Activated T-cell treated with anti-CD3 and anti-CD28 coated beads for 24 hours (primary cell): ENCODE data around the gene STAB2.

Experiments used
- DNase-seq: peaks from one replicate; pipeline ENCODE4 v3.0.0-alpha.2; 2020; ENCODE audit warnings: low read depth

The STAB2 gene, protein sequence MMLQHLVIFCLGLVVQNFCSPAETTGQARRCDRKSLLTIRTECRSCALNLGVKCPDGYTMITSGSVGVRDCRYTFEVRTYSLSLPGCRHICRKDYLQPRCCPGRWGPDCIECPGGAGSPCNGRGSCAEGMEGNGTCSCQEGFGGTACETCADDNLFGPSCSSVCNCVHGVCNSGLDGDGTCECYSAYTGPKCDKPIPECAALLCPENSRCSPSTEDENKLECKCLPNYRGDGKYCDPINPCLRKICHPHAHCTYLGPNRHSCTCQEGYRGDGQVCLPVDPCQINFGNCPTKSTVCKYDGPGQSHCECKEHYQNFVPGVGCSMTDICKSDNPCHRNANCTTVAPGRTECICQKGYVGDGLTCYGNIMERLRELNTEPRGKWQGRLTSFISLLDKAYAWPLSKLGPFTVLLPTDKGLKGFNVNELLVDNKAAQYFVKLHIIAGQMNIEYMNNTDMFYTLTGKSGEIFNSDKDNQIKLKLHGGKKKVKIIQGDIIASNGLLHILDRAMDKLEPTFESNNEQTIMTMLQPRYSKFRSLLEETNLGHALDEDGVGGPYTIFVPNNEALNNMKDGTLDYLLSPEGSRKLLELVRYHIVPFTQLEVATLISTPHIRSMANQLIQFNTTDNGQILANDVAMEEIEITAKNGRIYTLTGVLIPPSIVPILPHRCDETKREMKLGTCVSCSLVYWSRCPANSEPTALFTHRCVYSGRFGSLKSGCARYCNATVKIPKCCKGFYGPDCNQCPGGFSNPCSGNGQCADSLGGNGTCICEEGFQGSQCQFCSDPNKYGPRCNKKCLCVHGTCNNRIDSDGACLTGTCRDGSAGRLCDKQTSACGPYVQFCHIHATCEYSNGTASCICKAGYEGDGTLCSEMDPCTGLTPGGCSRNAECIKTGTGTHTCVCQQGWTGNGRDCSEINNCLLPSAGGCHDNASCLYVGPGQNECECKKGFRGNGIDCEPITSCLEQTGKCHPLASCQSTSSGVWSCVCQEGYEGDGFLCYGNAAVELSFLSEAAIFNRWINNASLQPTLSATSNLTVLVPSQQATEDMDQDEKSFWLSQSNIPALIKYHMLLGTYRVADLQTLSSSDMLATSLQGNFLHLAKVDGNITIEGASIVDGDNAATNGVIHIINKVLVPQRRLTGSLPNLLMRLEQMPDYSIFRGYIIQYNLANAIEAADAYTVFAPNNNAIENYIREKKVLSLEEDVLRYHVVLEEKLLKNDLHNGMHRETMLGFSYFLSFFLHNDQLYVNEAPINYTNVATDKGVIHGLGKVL (N-terminal part only)

DNA sequence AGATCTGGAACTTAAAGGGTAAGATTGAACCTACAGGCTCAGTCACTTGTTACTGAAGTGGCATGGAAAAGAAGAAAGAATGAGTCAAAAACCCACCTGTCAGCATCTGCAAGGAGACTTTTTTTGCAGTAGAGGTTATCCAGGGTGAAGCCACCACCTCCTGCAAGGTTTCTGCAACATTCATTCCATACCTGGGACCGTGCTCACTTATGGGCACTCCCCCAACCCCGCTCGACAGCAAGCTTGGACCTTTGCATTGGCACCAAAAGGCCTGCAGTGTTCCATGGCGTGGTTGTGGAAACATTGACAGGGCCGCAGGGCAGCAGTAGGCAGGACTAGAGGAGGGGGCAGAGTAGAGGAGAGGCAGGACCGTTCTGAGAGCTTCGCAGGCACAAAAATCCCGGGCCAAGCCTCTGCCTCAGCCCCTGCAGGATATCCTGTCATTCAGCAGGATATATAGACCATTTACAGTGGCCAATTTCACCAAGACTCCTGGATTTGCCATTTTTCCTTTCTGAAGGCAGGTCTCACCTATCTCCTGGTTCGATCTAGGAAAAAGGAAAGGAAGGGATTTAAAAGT, at the start of gene STAB2:
TSS of gene STAB2 (plus strand) at position 483 of the 580 bp plus-strand sequence. CDS start 204 bp downstream, outside the sequence.
- no peak for DNase-seq

DNA sequence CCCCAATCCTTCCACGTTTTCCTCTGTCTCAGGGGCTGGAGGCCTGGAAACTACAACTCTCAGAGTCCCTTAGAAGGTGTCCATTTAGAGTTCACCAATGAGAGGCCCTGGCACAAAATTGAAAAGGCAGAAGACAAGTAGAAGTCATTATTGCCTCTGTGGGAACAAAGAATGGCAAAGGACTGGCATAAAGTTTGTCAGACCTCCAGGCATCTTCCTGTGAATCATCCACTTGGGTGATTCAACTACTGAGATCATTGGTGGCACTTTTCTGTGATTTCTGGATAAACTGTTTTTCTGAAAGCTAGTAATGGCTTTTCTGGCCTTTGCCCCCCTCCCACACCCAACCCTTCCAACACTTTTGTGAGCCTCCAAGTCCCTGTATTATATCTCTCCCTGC, 48.7 kb upstream of the STAB2 start:
- no peak for DNase-seq

DNA sequence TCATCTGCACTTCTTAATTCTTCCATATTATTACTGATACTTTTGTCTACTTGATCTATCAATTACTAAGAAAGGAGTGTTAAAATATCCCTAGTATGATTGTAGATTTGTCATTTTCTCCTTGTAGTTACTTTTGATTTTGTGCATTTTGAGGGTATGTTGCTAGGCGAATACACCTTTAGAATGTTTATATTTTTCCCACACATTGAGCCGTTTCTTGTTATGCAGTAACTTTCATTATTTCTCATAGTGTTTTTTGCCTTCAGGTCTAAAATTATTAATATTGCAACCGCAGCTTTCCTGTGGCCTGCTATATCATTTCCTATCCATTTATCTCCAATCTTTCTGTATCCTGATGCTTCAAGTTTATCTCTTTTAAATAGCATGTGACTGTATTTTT, 46.8 kb upstream of the STAB2 start:
- no peak for DNase-seq

DNA sequence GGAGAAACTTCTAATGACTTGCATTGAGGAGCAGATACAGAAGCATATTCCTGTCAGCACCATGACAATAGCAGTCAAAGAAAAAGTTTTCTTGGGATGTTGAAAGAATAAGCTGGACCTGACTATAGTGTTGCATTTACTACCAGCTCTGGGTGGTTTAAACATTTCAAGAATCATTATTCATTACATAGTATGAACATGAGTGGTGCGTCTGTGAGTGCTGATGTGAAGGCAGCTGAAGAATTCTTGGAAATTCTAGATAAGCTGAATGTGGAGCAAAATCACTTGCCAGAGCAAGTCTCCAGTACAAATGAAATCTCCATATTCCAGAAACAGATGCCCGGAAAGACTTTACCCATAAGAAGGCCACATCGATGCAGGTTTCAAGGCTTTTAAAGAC, 45.0 kb upstream of the STAB2 start:
- DNase-seq = no peak

DNA sequence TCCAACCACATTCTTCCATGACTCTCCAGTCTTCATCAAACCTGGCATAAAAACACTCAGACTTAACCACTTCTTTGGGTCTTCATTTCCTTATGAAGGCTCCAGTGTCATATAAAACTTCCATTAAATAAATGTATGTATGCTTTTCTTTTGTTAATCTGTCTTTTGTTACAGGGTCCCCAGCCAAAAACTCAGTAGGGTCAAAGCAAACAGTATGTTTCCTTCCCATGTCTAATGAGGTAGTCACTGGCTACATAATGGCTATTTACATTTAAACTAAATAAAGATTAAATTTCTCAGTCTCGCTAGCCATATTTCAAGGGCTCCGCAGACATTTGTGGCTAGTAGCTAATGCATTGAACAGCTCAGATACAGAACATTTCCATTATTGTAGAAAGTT, 40.1 kb upstream of the STAB2 start:
- no peak for DNase-seq

DNA sequence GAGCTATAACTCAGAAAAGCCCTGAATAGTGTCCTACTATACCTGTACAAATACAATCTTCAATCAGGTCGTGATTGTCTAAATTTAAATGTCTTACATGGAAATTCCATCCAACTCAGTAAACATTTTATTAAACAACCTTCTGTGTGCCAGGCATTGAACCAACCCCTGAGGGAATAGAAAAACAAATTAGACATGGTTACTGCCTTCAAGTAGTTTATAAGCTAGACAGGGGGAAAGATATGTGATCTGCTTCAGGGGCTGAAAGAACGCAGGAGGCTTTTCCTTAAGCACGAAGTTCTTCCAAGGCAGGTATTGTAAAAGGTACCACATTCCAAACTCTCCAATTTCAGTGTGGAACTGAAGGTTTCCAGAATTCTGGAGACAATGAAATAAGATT, 39.7 kb upstream of the STAB2 start:
- no peak for DNase-seq

DNA sequence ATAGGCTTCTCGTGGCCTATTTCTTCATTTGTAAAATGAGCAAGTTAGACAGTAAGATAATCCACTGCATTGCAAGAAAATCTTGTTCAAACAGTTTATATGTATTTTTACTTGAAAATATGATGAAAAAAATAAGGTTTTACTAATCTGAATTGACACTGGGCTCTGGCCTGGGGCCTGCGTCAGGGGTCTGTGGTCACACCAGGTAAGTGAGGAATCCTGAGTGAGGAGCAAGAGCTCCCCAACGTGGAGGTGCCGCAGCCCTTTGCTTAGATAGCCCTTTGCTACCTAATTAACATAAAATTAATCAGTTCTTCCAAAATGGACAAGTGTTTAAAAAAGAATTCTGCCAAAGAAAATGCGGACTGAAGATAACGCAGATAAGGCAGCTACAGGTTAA, 39.1 kb upstream of the STAB2 start:
- no peak for DNase-seq

DNA sequence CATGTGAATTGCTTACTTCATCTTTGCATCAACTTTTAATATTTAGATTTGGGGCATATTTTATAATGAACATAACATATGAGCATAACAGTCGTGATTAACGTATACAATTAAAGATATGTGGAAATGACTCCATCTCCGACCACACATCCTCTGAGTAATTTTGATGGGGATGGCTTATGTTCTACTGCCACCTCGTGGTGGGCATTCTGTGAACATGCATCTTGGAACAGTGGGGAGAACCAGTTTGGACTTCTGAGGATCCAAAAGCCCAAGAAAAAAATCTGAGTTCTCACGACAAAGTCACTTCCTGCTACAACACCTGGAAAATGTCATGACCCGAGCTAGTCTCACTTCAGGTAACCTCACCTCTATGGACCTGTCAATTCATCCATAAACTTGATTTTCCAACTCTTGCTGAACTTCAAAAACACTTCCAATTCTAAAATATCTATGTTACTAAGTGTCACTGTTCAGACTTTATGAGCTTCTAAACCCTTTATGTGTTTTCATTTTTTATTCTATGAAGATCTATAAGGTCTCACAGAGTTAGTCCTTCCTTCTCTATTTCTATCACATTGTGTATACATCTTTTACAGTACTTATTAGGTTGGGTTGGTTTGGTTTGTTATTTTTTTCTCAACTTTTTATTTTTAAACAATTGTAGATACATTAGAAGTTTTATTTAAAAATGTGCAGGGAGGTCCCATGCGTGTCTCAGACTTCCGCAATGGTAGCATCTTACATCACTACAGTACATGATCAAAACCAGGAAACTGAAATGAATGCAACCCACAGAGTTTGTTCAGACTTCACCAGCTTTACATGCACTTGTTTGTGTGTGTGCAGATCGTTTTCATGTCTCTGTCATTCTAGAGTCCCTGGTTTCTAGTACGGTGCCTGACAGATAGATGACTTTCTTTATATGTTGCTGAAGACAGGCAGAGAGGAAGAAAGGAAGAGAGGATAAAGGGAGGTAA, 38.2 kb upstream of the STAB2 start:
- peak; percentile 70 for DNase-seq

DNA sequence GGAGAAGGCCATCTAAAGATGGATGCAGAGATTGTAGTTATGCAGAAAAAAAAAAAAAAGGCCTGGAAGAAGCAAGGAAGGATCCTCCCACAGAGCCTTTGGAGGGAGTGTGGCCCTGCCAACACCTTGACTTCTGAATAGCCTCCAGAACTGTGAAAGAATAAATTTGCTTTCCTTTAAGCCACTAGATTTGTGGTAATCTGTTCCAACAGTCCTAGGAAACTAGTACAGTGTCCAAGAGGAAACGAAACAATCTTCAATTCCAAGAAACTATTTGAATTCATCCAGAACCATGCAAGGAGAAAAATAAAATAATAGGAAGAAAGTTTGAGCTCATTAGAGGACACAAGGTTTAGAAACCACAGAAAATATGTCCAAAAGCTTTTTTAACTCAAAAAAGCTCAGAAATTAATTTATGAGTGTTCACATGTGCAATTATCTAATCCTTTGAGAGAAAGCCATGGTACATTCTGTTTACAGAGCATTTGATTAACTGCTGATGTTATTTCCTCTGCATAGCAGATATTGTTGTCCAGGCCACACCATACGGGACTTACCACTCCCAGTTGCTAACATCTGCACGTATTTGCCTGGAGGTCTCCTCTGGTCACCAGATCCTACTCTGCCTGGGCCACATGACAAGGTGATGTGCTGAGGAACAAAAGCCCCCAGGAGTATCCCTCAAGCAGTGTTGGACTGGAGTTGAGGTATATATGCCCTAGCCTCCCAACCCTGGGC, 30.0 kb upstream of the STAB2 start:
- no peak for DNase-seq

DNA sequence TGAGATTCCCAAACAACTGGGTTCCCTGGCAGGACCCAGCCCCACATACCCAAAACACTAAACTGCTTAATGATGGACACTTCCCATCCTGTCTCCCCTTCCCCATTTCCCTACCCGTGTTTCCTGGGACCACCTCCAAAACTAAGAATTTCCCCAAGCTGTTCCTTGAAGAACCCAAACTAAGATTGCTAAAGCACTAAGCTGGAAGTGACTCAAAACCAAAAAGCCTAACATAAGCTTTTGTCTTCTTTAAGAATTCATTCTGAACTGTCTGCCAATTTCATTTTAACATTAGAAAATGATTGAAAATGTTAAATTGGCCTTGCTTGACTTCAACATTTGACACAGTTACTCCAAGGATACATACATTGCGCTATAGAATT, 29.5 kb upstream of the STAB2 start:
- no peak for DNase-seq

DNA sequence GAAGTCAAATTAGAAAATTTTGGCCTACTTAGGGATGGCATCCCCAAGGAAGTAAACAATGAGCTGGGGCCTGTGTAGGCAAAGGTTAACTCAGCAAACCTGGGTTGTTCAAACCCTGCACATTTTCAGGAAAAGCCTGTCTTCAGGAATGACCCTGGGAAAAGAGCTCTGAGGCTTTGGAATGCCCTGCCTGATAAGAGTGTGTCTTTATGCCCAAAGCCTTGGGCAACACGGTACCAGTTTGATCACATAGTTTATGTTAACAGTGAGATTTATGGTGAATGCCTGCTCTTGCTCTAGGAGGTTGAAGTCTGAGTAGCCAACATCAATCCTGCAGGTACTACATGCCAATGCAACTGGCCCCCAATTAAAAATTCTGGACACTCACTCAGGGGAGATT, 28.2 kb upstream of the STAB2 start:
- no peak for DNase-seq

DNA sequence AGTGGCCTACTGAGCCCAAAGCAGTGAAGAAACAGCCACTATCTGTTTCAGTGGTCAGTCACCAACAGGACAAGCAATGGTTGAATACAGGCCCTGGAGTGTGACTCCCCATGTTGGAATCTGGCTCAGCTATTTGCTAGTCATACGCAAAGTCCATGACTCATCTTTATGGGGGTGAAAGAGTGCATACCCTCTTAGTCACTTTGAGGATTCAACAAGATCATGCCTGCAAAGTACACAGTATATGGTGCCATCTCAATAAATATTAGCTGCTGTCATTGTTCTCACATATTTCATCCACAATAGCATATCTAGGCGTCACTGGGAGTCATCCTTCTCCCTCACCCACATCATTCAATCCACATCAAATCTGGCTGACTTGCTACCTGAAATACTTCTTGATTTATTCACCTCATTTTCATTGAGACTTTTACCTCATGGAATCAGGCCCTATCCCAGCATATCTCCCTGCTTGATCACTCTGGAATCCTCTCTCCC, 26.4 kb upstream of the STAB2 start:
- DNase-seq = no peak

DNA sequence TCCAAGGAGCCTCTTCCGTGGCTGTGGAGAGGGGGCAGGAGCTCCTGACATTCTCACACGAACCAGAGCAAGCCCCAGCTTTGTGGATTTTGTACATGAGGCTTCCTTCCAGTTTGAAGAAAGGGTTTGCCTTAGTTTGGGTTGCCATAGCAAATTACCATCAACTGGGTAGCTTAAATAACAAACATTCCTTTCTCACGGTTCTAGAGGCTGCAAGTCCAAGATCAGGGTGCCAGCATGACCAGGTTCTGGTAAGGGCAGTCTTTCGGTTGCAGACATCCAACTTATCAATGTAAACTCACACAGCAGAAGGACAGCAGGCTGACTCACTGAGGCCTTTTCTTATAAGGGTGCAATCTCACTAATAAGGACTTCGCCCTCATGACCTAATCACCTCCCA, 25.9 kb upstream of the STAB2 start:
- no peak for DNase-seq

DNA sequence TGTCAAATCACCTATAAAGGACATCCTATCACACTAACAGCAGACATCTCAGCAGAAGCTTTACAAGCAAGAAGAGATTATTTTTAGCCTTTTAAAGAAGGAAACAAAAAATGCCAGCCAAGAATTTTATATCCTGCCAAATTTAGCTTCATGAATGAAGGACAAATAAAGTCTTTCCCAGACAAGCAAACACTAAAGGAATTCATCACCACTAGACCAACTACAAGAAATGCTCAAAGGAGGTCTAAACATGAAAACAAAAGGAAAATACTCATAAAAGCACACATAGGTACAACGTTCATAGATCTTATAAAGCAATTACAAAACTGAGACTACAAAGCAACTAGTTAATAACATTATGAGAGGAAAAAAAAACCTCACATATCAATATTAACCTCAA, 20.7 kb upstream of the STAB2 start:
- DNase-seq = no peak

DNA sequence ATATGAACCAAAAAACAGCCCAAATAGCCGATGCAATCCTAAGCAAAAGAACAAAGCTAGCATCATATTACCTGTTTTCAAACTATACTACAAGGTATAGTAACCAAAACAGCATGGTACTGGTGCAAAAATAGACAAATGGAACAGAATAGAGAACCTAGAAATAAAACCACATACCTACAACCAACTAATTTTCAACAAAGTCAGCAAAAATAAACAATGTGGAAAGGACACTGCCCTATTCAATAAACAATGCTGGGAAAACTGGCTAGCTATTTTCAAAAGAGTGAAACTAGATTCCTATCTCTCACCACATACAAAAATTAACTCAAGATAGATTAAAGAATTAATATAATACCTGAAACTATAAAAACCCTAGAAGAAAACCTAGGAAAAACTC, 17.8 kb upstream of the STAB2 start:
- DNase-seq = no peak

DNA sequence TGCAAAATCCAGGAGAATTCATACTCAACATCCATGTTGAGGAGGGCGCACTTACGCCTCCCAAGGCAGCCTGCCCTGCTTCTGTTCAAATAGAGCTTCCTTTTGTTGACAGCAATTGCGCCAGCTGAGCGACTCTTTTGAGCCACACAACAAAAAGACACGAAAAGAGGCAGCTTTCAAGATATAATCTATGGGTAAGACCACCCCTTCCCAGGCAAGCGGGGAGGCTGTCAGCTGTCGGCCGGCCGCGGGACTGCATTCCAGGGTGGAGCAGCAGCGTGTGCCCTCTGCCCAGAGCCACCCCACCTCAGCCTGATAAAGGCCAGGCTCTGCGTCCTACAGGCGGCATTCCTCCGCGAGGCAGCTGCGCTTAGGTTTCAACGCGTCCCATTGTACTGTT, 15.8 kb upstream of the STAB2 start:
- no peak for DNase-seq

DNA sequence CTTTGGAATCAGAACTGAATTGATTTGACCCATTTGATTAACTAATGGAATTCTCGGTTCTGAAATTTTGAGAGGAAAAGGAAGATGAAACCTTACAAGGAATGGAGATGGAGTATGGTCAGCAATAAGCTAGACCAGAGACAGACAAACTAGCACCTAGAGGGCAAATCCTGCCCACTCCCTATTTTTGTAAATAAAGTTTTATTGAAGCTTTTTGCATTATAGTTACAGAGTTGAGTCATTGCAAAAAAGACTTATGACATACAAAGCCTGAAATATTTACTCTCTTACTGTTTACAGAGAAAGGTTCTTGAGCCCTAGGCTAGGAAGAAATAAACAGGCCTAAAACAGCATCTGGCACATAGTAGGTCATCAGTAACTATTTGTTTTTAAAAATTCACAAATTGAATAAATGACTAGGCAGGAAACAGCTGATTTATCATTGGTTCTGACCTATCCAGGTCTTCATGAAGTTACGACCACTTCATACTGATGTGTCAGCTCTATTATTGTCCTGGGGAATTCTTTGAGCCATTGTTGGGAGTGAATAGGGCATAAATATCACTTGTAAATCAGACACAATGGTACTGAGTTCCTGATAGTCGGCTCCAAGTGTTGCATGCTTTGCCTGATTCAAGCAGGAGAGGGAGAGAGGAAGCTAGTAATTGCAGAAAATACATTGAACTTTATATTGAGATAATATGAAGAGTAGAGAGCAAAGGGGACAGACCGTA, 14.6 kb upstream of the STAB2 start:
- no peak for DNase-seq

DNA sequence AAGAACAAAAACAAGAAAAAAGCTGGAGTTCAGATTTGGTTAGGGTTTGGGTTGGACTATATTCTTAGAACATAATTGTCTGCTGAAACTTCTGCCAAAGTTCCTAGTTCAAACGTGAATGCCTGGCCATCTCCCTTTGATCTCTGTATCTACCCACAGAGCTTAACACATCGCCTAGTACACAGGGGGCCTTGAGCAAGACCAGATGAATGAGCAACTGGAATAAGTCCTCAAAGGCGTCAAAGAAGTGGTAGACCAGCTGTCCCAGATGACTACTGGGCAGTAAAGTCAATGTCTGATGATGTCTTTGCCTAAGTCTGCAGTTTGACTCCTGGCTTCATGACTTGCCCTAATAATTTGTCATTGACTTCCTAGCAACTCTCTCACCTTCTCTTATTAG, 13.9 kb upstream of the STAB2 start:
- no peak for DNase-seq

DNA sequence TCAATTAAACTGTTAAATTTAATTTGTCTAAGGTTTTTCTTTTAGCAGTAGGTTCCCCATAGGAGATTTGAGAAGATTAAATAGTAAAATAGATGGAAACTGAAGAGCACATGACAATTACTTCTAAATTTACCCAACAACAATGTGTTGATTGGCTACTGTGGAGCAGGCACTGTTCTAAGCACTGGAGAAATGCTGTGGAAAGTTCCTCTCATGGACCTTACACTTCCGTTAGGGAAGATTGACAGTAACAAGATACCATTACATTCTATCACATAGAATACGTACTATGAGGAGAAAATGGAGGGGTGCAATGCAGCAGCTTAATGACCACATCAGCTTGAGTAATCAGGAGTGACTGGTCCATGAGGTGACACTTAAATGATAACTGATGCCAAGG, 8.1 kb upstream of the STAB2 start:
- DNase-seq = no peak
